ENCODE measurements around the gene NTN1. TPM values are rescaled to one million over a fixed set of nuclear protein-coding genes. Genes with fewer than 3 reads are reported as not detected.

NTN1 gene
- total RNA-seq, 1 experiment from 2014 or later = 4.2 TPM

DNA sequence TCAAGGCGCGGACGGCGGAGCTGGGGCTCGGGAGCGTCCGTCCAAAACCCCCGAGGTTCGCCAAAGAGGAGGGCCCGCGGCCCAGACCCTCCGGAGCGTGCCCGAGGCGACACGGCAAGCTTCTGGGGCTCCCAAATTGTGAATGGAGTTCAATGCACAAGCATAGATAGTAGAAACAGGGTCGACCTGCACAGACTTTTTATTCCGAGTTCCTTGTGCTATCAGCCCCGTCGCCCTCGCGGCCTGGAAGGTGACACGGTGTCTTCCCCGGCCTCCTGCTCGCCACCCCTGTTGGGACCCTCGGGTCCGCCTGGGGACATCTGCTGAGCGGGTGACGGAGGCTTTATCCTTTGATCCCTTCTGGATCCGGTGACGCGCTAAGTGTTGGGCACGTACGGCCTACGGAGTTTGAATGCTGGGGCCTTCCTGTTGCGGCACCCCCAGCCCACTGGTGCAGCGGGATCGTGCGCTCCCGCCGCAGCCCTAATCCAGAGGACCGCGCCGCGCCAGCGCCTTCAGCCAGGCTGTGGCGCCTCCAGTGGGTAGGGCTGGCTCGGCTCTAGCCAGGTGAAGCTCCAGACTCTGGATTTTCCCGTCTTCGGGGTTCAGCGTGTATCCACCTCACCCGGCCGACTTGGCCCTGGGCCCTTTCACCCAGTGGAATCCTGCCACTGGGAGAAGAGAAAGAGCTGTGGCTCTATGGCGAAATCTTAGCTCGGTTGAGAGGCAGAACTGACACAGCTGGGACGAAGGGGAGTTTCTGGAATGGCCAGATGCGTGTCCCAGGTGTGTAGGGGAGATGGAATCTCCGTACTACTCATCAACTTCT is 17.0 kb upstream of the NTN1 start:
- H3K9me3 ChIP-seq (ENCODE audit: control insufficient read depth in 1 of 2, insufficient read depth in 1 of 2, low read depth in 1 of 2, low read length in 2 of 2) = 0 out of 4 replicates have a peak, but pooled peaks cover 0 to 3% of the 10 kb centered on the region in 2 experiments
- DNase-seq (ENCODE audit: low read depth, low spot score) (no peak), ATAC-seq (no peak)
- peaks cover 2% of the 10 kb centered on the region; the same call in 1 of the 2 replicates for H3K27me3 ChIP-seq (ENCODE audit: insufficient read depth, low read length)
- no TSS peak for BruUV-seq (replicated peaks)
- H3K9ac ChIP-seq (ENCODE audit: low read length) = no peak overlapping the region
- no peak overlapping the region for H3K4me3 ChIP-seq (replicated peaks in 1 of 2; ENCODE audit: low read depth in 1 of 2, low read length in 2 of 2)
- peaks cover 0 to 4% of the 10 kb centered on the region in 2 experiments; a peak in 1 of 4 replicates for H3K4me1 ChIP-seq (ENCODE audit: control insufficient read depth in 1 of 2, insufficient read depth in 2 of 2, low read length in 2 of 2)
- TF ChIP-seq ZFX (IDR thresholded peaks at IDR 0.05) (no peak), JUND (IDR thresholded peaks at IDR 0.05) (no peak), FOSL1 (IDR thresholded peaks at IDR 0.05; ENCODE audit: low read depth) (no peak), EZH2 (IDR thresholded peaks at IDR 0.05) (no peak), EGR1 (IDR thresholded peaks at IDR 0.05; ENCODE audit: low read depth) (no peak), RAD21 (IDR thresholded peaks at IDR 0.05; ENCODE audit: low read depth) (no peak), SP1 (IDR thresholded peaks at IDR 0.05; ENCODE audit: low read depth) (no peak), ZNF274 (IDR thresholded peaks at IDR 0.05; ENCODE audit: low read depth, low read length) (no peak), TCF7L2 (IDR thresholded peaks at IDR 0.05; ENCODE audit: borderline replicate concordance, extremely low read depth, insufficient read depth, insufficient read length) (no peak)
- ChIA-PET RAD21 (ENCODE audit: low non-redundant PET in 1 of 2, low total read pairs in 2 of 2, uncharacterized antibody in 2 of 2, unreplicated experiment in 2 of 2) (no interaction called here), POLR2A (no interaction called here), CTCF (no interaction called here)
- no peaks in the 10 kb centered on the region for H3K36me3 ChIP-seq (ENCODE audit: control insufficient read depth in 1 of 2, insufficient read depth in 2 of 2, low read length in 2 of 2)
- no peak overlapping the region for H3K4me2 ChIP-seq (ENCODE audit: low read length)
- H3K79me2 ChIP-seq (ENCODE audit: insufficient read depth, low read length) = no peaks in the 10 kb centered on the region
- intact Hi-C loops (cut with micrococcal nuclease) = no loop called here
- no peak overlapping the region for H3K27ac ChIP-seq (ENCODE audit: low read depth, low read length)
- H2AFZ ChIP-seq (ENCODE audit: low read depth, low read length, poor library complexity, severe bottlenecking) = no peak overlapping the region
- no peaks in the 10 kb centered on the region for H3K9me2 ChIP-seq (ENCODE audit: insufficient read depth)
- H4K20me1 ChIP-seq (ENCODE audit: insufficient read depth) = no peaks in the 10 kb centered on the region

DNA sequence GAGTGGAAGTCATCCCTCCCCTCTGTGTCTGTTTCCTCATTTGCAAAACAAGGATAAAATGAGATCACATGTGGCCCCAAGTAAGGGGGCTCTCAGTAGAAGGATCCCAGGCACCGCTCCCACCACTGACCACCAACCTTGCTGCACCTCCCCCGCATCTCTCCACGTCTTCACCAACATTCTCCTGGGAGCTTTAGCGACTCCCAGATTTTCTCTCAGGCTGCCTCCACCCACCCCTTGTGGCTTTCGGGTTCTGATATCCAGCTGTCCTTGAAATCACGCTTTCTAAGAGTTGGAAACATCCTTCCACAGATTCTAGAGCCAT is 16.4 kb upstream of the NTN1 start:
- Histone ChIP-seq H3K9me2 (ENCODE audit: insufficient read depth) (no peaks in the 10 kb centered on the region), H2AFZ (ENCODE audit: low read depth, low read length, poor library complexity, severe bottlenecking) (no peak overlapping the region), H4K20me1 (ENCODE audit: insufficient read depth) (no peaks in the 10 kb centered on the region), H3K4me3 (replicated peaks in 1 of 2; ENCODE audit: low read depth in 1 of 2, low read length in 2 of 2) (no peak overlapping the region), H3K4me2 (ENCODE audit: low read length) (no peak overlapping the region), H3K27ac (ENCODE audit: low read depth, low read length) (no peak overlapping the region), H3K79me2 (ENCODE audit: insufficient read depth, low read length) (no peaks in the 10 kb centered on the region), H3K4me1 (ENCODE audit: control insufficient read depth in 1 of 2, insufficient read depth in 2 of 2, low read length in 2 of 2) (peaks cover 0 to 4% of the 10 kb centered on the region in 2 experiments; a peak in 1 of 4 replicates), H3K27me3 (ENCODE audit: insufficient read depth, low read length) (peaks cover 7% of the 10 kb centered on the region; the same call in 1 of the 2 replicates), H3K36me3 (ENCODE audit: control insufficient read depth in 1 of 2, insufficient read depth in 2 of 2, low read length in 2 of 2) (no peaks in the 10 kb centered on the region), H3K9ac (ENCODE audit: low read length) (no peak overlapping the region), H3K9me3 (ENCODE audit: control insufficient read depth in 1 of 2, insufficient read depth in 1 of 2, low read depth in 1 of 2, low read length in 2 of 2) (0 out of 4 replicates have a peak, but pooled peaks cover 0 to 3% of the 10 kb centered on the region in 2 experiments)
- no peak for ATAC-seq
- POLR2A ChIA-PET = no interaction called here
- TF ChIP-seq EGR1 (IDR thresholded peaks at IDR 0.05; ENCODE audit: low read depth) = no peak
- no peak for TF ChIP-seq CEBPB (IDR thresholded peaks at IDR 0.05; ENCODE audit: low read depth)
- TF ChIP-seq SRF (IDR thresholded peaks at IDR 0.05; ENCODE audit: low read depth) = no peak
- no peak for TF ChIP-seq EZH2phosphoT487 (IDR thresholded peaks at IDR 0.05; ENCODE audit: borderline replicate concordance)
- TF ChIP-seq SIN3A (IDR thresholded peaks at IDR 0.05; ENCODE audit: low read depth) = no peak
- TF ChIP-seq JUND (IDR thresholded peaks at IDR 0.05) = no peak
- no peak for TF ChIP-seq ELF1 (IDR thresholded peaks at IDR 0.05; ENCODE audit: borderline replicate concordance, low read depth)
- no peak for TF ChIP-seq TCF7L2 (IDR thresholded peaks at IDR 0.05; ENCODE audit: borderline replicate concordance, extremely low read depth, insufficient read depth, insufficient read length)
- BruUV-seq (replicated peaks) = no TSS peak
- CTCF ChIA-PET = no interaction called here
- RAD21 ChIA-PET (ENCODE audit: low non-redundant PET in 1 of 2, low total read pairs in 2 of 2, uncharacterized antibody in 2 of 2, unreplicated experiment in 2 of 2) = no interaction called here
- intact Hi-C loops (cut with micrococcal nuclease) = no loop called here
- no peak for DNase-seq (ENCODE audit: low read depth, low spot score)

Data from HCT116 (cell line).